HPDE6-E6E7 (cell line): ENCODE measurements around the gene RFC4.
"Not testable (repeated sequence)": the region's sequence is repeated elsewhere in the genome, so short reads cannot be mapped to it uniquely, and the experiment has no call there.

Source experiments
- DNase-seq: peaks from one replicate; pipeline ENCODE4 v3.0.0; 2011; ENCODE audit warnings: missing footprints; ENCODE audit errors: extremely low spot score

Gene RFC4

GRCh38 chr3:186824430-186825139 is 18.3 kb upstream of the RFC4 start:
- DNase-seq, result no peak

GRCh38 chr3:186823386-186823785 is 17.1 kb upstream of the RFC4 start:
- no peak for DNase-seq

GRCh38 chr3:186822388-186822759 is 16.1 kb upstream of the RFC4 start:
- DNase-seq, result not testable (repeated sequence)

- no peak for DNase-seq
These were observed 15.4 kb upstream of the RFC4 start for GRCh38 chr3:186821429-186822387.

- no peak for DNase-seq
These were observed 12.7 kb upstream of the RFC4 start for GRCh38 chr3:186818956-186819355.

- no peak for DNase-seq
These were observed 12.2 kb upstream of the RFC4 start for GRCh38 chr3:186818516-186818915.

GRCh38 chr3:186815435-186815834 is 9.2 kb upstream of the RFC4 start:
- no peak for DNase-seq

GRCh38 chr3:186814100-186814499 is 7.8 kb upstream of the RFC4 start:
- DNase-seq, result no peak

- DNase-seq, result not testable (repeated sequence)
These were observed 5.0 kb upstream of the RFC4 start for GRCh38 chr3:186811313-186811712.

GRCh38 chr3:186810336-186810996 is 4.2 kb upstream of the RFC4 start:
- DNase-seq, result no peak

GRCh38 chr3:186807231-186807630 is 949 bp upstream of the RFC4 start:
- DNase-seq, result no peak

- DNase-seq, result not testable (repeated sequence)
These were observed 2.8 kb downstream of the RFC4 start for GRCh38 chr3:186803447-186803846.

- DNase-seq, result no peak
These were observed 3.6 kb downstream of the RFC4 start for GRCh38 chr3:186802701-186803100.

- no peak for DNase-seq
These were observed 6.0 kb downstream of the RFC4 start for GRCh38 chr3:186800285-186800684.

GRCh38 chr3:186798239-186798874 is 7.9 kb downstream of the RFC4 start:
- no peak for DNase-seq

GRCh38 chr3:186790261-186790981 is 15.9 kb downstream of the RFC4 start:
- DNase-seq, result no peak

GRCh38 chr3:186789554-186790260 is 16.6 kb downstream of the RFC4 start:
- DNase-seq, result no peak

- DNase-seq, result no peak
These were observed 17.6 kb downstream of the RFC4 start for GRCh38 chr3:186788482-186789370.

GRCh38 chr3:186787642-186788481 is 18.4 kb downstream of the RFC4 start:
- DNase-seq, result no peak
